ENCODE measurements around the gene FBXO30.

The FBXO30 gene

DNA sequence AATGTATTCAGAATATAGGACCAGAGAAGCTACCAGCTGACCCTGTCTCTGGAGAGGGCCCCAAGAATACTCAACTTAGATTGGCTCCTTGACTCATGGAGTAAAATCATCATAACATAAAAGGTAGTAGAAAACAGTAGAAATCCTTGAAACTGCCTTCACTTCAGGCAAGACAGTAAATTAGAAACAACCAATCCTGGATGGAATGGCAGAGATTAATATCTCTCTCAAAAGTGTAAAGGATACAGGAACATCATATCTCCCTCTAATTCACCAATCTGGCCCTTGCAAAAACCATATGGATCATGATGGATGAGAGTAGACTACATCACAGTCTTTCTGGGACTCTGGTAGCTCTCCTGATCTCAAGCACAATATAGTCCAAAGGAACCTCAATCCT, 58.9 kb downstream of the FBXO30 start:
- Histone ChIP-seq H3K4me1 (ENCODE audit: control insufficient read depth, insufficient read depth, low read length) (no peaks in the 10 kb centered on the region), H3K9ac (ENCODE audit: low read length) (no peak overlapping the region), H3K36me3 (ENCODE audit: control insufficient read depth, insufficient read depth, low read length) (no peaks in the 10 kb centered on the region), H3K4me3 (ENCODE audit: low read depth, low read length) (no peak overlapping the region), H3K27ac (ENCODE audit: low read depth, low read length) (no peak overlapping the region), H3K27me3 (ENCODE audit: control insufficient read depth, insufficient read depth, low read length) (no peaks in the 10 kb centered on the region), H3K9me3 (ENCODE audit: control insufficient read depth, insufficient read depth, low read depth, low read length) (no peaks in the 10 kb centered on the region)

DNA sequence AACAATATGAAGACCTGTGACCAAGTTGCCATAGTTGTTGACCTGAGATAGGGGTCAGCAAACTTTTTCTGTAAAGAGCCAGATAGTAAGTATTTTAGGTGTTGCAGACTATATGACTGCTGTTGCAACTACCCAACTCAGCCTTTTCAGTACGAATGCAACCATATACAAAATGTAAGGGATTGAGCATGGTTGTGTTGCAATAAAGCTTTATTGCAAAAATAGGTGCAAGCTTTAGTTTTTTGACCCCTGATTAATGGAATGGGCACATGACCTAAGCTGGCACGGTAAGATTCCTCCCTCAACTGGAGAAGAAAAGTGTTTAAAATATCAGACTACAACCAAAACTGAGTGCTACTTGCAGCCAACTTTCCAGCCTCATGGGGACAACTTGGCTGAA, 62.0 kb downstream of the FBXO30 start:
- Histone ChIP-seq H3K9ac (ENCODE audit: low read length) (no peak overlapping the region), H3K4me1 (ENCODE audit: control insufficient read depth, insufficient read depth, low read length) (0 out of 2 replicates have a peak, but pooled peaks cover 3% of the 10 kb centered on the region), H3K9me3 (ENCODE audit: control insufficient read depth, insufficient read depth, low read depth, low read length) (no peaks in the 10 kb centered on the region), H3K4me3 (ENCODE audit: low read depth, low read length) (no peak overlapping the region), H3K27me3 (ENCODE audit: control insufficient read depth, insufficient read depth, low read length) (no peaks in the 10 kb centered on the region), H3K36me3 (ENCODE audit: control insufficient read depth, insufficient read depth, low read length) (no peaks in the 10 kb centered on the region), H3K27ac (ENCODE audit: low read depth, low read length) (no peak overlapping the region)

DNA sequence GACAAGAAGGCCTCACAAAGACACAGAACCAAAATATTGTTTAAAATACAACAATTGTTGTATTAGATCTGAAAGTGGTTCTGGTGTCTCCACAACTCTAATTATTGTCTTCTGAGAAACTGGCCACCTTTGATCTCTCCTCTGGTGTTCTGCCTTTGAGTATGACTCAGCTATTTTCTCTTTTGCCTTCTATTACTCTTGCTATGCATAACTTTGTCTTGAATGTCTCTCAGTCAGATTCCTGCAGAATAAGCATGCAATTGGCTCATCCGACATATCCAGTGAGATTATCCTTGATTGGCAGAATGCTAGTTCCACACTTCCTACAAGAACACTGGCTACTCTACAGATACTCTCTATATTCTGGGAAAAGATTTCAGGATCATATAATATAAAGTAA, 65.0 kb downstream of the FBXO30 start:
- H3K4me1 ChIP-seq (ENCODE audit: control insufficient read depth, insufficient read depth, low read length) = 0 out of 2 replicates have a peak, but pooled peaks cover 3% of the 10 kb centered on the region
- H3K4me3 ChIP-seq (ENCODE audit: low read depth, low read length) = no peak overlapping the region
- no peak overlapping the region for H3K27ac ChIP-seq (ENCODE audit: low read depth, low read length)
- no peaks in the 10 kb centered on the region for H3K36me3 ChIP-seq (ENCODE audit: control insufficient read depth, insufficient read depth, low read length)
- no peaks in the 10 kb centered on the region for H3K27me3 ChIP-seq (ENCODE audit: control insufficient read depth, insufficient read depth, low read length)
- H3K9ac ChIP-seq (ENCODE audit: low read length) = no peak overlapping the region
- H3K9me3 ChIP-seq (ENCODE audit: control insufficient read depth, insufficient read depth, low read depth, low read length) = no peaks in the 10 kb centered on the region

DNA sequence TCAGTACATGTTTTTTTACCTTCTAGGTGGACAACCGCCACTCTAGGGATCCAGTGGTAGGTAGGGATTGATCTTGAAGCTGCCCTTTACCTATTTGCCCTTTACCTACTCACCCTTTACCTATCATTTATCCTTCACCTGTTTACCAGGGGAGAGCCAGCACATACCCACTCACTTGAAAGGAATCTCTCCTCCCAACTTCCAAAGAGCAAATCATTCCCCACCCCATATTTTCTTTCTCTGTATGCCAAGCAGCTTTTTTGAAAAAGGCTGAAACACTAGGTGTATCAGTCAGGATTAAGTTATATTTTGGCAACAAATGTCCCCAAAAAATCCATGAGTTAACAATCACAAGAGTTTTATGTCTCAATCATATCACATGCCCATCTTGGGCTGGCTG, 68.7 kb downstream of the FBXO30 start:
- Histone ChIP-seq H3K4me1 (ENCODE audit: control insufficient read depth, insufficient read depth, low read length) (0 out of 2 replicates have a peak, but pooled peaks cover 3% of the 10 kb centered on the region), H3K9ac (ENCODE audit: low read length) (no peak overlapping the region), H3K27ac (ENCODE audit: low read depth, low read length) (no peak overlapping the region), H3K27me3 (ENCODE audit: control insufficient read depth, insufficient read depth, low read length) (no peaks in the 10 kb centered on the region), H3K36me3 (ENCODE audit: control insufficient read depth, insufficient read depth, low read length) (no peaks in the 10 kb centered on the region), H3K9me3 (ENCODE audit: control insufficient read depth, insufficient read depth, low read depth, low read length) (no peaks in the 10 kb centered on the region), H3K4me3 (ENCODE audit: low read depth, low read length) (no peak overlapping the region)

DNA sequence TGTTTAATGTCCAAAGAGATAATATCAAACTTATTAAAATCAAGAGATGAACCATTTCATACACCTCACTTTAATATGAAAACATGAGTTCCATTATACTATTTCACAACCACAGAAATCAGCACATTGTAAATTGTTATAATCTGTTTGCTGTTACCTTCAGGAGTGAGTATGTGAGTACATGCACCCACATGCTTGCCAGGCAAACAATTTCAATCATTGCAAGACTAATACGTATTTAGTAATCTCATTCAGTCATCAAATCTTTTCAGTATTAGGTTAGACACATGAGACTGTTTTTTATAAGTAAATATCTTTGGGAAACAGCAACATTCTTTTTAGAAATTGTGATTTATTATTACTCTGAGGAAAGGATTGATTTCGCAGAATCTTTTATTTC, 70.0 kb downstream of the FBXO30 start:
- Histone ChIP-seq H3K27ac (ENCODE audit: low read depth, low read length) (no peak overlapping the region), H3K27me3 (ENCODE audit: control insufficient read depth, insufficient read depth, low read length) (no peaks in the 10 kb centered on the region), H3K4me1 (ENCODE audit: control insufficient read depth, insufficient read depth, low read length) (0 out of 2 replicates have a peak, but pooled peaks cover 2% of the 10 kb centered on the region)

More for the DNA sequence above, 70.0 kb downstream of the FBXO30 start:
- Histone ChIP-seq H3K9me3 (ENCODE audit: control insufficient read depth, insufficient read depth, low read depth, low read length) (no peaks in the 10 kb centered on the region), H3K4me3 (ENCODE audit: low read depth, low read length) (no peak overlapping the region), H3K36me3 (ENCODE audit: control insufficient read depth, insufficient read depth, low read length) (no peaks in the 10 kb centered on the region), H3K9ac (ENCODE audit: low read length) (no peak overlapping the region)

All from HUES6 (cell line).